Keratinocyte (primary cell): Measurements from ENCODE around the gene CCDC158.

Experiments
- EZH2 ChIP-seq: IDR thresholded peaks from one replicate; pipeline ENCODE4 v1.6.1; 2012; ENCODE audit warnings: inconsistent platforms, mild to moderate bottlenecking, low read length, moderate library complexity
- TF ChIP-seq, protein P1 (sequence below), 3 experiments: IDR thresholded peaks in 1 of 3; conservative IDR thresholded peaks in 1 of 3; optimal IDR thresholded peaks in 1 of 3; 2 replicates in 2 of 3; 3 replicates in 1 of 3; pipeline versions ENCODE3 to v1.5.1; 2011; ENCODE audit warnings: low read length in 3 of 3, mild to moderate bottlenecking in 3 of 3, moderate library complexity in 2 of 3, control low read depth in 1 of 3, inconsistent platforms in 1 of 3; ENCODE audit not compliant: insufficient read depth in 2 of 3; ENCODE audit errors: extremely low read depth in 1 of 3

DNA sequence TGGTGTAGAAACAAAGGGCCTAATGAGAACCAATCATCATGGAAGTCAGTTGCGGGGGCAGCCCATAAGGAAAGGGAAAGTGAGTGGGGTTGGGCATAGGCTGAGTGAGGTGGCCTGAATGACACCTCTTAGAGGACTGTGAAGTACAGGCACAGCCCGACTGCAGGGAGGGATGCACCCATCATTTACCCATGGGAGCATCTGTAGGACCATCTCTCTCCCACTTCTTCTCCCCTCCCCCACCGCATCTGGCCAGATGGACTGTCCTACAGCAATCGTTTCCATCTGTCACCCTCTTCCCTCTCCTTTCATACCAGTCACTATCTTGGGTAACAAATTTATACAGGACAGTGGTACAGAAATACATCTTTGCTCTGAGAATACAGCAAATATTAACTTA, 110.3 kb downstream of the CCDC158 start:
- TF ChIP-seq, protein P1, sequence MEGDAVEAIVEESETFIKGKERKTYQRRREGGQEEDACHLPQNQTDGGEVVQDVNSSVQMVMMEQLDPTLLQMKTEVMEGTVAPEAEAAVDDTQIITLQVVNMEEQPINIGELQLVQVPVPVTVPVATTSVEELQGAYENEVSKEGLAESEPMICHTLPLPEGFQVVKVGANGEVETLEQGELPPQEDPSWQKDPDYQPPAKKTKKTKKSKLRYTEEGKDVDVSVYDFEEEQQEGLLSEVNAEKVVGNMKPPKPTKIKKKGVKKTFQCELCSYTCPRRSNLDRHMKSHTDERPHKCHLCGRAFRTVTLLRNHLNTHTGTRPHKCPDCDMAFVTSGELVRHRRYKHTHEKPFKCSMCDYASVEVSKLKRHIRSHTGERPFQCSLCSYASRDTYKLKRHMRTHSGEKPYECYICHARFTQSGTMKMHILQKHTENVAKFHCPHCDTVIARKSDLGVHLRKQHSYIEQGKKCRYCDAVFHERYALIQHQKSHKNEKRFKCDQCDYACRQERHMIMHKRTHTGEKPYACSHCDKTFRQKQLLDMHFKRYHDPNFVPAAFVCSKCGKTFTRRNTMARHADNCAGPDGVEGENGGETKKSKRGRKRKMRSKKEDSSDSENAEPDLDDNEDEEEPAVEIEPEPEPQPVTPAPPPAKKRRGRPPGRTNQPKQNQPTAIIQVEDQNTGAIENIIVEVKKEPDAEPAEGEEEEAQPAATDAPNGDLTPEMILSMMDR (optimal IDR thresholded peaks at IDR 0.05 in 1 of 3, IDR thresholded peaks at IDR 0.05 in 1 of 3, conservative IDR thresholded peaks at IDR 0.05 in 1 of 3; ENCODE audit: extremely low read depth in 1 of 3, insufficient read depth in 2 of 3, low read length in 3 of 3), result no peak
- TF ChIP-seq EZH2, result no peak
